ENCODE measurements around the gene DDAH1.

- TF ChIP-seq CTCF (IDR thresholded peaks at IDR 0.05) = no peak
- peak in 1 of 2 donors; percentile 96 for TF ChIP-seq POLR2AphosphoS5 (IDR thresholded peaks at IDR 0.05; ENCODE audit: insufficient read depth in 1 of 2, low read depth in 1 of 2)
- peak in 1 of 2 donors; percentile 19 for TF ChIP-seq POLR2A (IDR thresholded peaks at IDR 0.05)
Observed at GRCh38 chr1:85278853-85279314, 186.1 kb downstream of the DDAH1 start.

Data from vagina (tissue), 2 donors.